ENCODE measurements around the gene TWNK.

The TWNK gene

GRCh38 chr10:100986952-100987684 lies at the start of gene TWNK, which contains the start of gene MRPL43:
Gene TWNK, plus strand, starts transcription at chr10:100987543. Its CDS starts 668 bp downstream, at chr10:100988211.
Gene MRPL43, minus strand, starts transcription at chr10:100987497. Its CDS starts 54 bp downstream, at chr10:100987443.
- peak; percentile 94 for DNase-seq

- DNase-seq = no peak
Measured at GRCh38 chr10:100939763-100940344, 47.5 kb upstream of the TWNK start.

GRCh38 chr10:100942229-100942628 lies 45.1 kb upstream of the TWNK start:
- no peak for DNase-seq

GRCh38 chr10:100943508-100943907 lies 43.8 kb upstream of the TWNK start:
- DNase-seq = no peak

GRCh38 chr10:100945754-100946153 lies 41.6 kb upstream of the TWNK start:
- DNase-seq = no peak

GRCh38 chr10:100948916-100949315 lies 38.4 kb upstream of the TWNK start:
- no peak for DNase-seq

GRCh38 chr10:100960251-100960650 lies 27.1 kb upstream of the TWNK start:
- no peak for DNase-seq

- DNase-seq = no peak
Measured at GRCh38 chr10:100962351-100963080, 24.8 kb upstream of the TWNK start.

GRCh38 chr10:100963826-100964225 lies 23.5 kb upstream of the TWNK start:
- no peak for DNase-seq

- no peak for DNase-seq
Measured at GRCh38 chr10:100965820-100966219, 21.5 kb upstream of the TWNK start.

- DNase-seq = no peak
Measured at GRCh38 chr10:100966887-100967286, 20.5 kb upstream of the TWNK start.

GRCh38 chr10:100967332-100967731 lies 20.0 kb upstream of the TWNK start:
- no peak for DNase-seq

GRCh38 chr10:100968062-100968736 lies 19.1 kb upstream of the TWNK start:
- no peak for DNase-seq

GRCh38 chr10:100968863-100969186 lies 18.5 kb upstream of the TWNK start:
- no peak for DNase-seq

- DNase-seq = peak; percentile 87
Measured at GRCh38 chr10:100969187-100970075, 17.9 kb upstream of the TWNK start, which contains the start of gene SEMA4G. Gene SEMA4G, plus strand, starts transcription at chr10:100969504. Its CDS starts 3,409 bp downstream, at chr10:100972913.

GRCh38 chr10:100970076-100970913 lies 17.0 kb upstream of the TWNK start:
- no peak for DNase-seq

- no peak for DNase-seq
Measured at GRCh38 chr10:100970914-100971811, 16.2 kb upstream of the TWNK start.

- no peak for DNase-seq
Measured at GRCh38 chr10:100972115-100972903, 15.0 kb upstream of the TWNK start.

GRCh38 chr10:100972904-100973535 lies 14.3 kb upstream of the TWNK start:
- DNase-seq = no peak

Measured in retina (tissue), 1 donor.